NCI-H1092 treated with DMSO at 0.1 percent for 48 hours (cell line): Measurements from ENCODE around the gene IGF1R.

Experiments used
- DNase-seq: peaks from one replicate; lab custom pipeline; 2025; lab: John Stamatoyannopoulos, UW

Gene IGF1R

DNA sequence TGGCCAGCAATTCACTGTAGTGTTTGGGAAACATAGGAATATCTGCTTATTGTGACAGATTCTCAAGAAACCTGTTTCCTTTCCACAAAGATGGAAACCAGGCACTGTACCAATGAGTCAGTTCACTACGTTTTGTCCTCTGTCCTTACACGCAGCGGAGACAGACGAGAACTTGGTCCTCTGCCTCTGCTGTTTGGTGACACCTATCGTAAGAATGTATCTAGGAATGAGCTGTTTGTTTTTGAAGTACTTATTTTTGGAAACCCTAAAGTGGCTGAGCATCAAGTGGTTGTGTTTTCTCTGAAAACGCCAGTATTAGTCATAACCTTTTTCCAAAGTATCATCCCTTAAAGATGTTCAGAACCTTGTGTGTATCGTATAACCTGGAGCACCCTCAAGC, 266.3 kb downstream of the IGF1R start:
- no peak for DNase-seq

DNA sequence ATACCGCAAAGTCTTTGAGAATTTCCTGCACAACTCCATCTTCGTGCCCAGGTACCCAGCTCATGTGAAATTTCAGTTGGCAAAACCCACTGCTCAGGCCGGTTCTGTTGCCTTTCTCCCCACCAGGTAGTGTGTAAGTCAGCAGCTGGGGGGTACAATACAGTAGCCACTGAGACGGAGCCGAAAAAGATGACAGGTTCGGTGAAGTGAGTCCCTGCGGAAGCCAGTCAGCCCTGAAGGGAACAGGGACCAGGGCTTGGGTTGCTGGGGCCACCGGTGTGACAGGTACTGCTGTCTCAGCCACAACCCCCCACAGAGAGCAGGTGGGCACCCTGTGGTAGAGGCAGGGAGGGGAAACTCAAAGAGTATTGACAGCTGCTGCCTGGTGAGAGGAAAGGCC, 268.5 kb downstream of the IGF1R start:
- no peak for DNase-seq

GRCh38 chr15:98917417-98917816, 269.1 kb downstream of the IGF1R start:
- no peak for DNase-seq

- no peak for DNase-seq
Measured at GRCh38 chr15:98920091-98920880, 271.9 kb downstream of the IGF1R start.

DNA sequence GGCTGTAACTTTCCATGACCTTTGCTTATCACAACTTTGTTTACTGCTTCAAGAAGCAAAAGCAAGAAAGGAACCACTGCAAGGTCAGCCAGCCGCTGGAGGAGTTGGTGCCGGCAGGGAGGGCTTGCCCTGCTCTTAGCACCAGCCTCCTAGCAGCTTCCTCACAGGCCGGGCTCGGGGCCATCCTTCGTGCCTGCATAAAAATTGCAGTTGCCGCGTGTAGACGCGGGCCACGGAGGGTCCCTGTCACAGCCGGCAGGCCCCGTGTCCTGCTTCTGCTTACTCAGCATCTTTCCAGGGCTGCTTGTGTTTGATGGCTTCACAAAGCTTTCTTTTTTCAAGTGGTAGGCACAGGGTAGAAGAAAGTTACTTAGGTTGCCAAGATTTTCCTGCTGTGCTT, 274.8 kb downstream of the IGF1R start:
- DNase-seq: no peak

- no peak for DNase-seq
Measured at GRCh38 chr15:98923579-98923978, 275.2 kb downstream of the IGF1R start.

DNA sequence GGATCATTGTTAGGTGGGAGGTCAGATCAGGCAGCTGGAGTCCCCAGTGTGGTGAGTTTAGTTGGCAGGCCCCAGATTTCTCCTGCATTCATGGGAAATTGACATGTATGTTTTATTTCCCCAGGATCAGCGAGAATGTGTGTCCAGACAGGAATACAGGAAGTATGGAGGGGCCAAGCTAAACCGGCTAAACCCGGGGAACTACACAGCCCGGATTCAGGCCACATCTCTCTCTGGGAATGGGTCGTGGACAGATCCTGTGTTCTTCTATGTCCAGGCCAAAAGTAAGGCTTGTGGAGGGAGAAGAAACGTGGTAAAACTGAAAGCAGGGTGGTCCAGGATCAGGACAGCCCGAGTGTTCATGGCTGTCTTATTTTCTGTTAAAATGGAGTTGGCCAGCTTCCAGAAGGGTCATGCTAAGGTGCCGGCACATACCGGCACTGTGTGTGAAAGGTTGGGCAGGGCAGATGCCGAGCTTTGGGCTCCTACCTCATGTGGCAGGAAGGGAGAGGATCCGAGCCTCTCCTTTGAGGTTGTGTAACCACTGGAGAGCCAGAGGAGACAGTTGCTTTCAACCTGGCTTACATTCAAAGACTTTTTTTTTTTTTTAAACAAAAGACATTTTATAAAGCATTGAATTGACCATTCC, 276.2 kb downstream of the IGF1R start:
- DNase-seq: no peak

- no peak for DNase-seq
Measured at GRCh38 chr15:98926236-98926635, 277.9 kb downstream of the IGF1R start.

- no peak for DNase-seq
Measured at GRCh38 chr15:98927022-98927421, 278.7 kb downstream of the IGF1R start.

DNA sequence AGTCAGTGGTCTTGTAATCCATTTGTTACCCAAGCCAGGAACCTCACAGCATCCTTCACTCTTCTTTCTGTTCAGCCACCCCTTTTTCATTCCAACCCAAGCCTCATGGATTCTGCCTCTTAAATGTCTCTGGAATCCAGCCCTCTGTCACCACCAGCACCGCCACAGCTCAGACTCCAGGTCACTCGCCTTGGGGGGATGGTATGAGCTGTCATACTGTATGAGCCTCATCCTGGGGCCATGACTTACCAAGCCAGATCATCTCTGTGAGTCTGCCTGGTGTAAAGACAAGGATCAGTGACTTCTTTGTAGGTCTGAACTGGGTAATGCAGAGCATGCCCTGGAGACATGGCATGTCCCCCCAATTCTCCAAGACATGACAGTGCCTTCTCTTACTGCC, 279.7 kb downstream of the IGF1R start:
- no peak for DNase-seq

GRCh38 chr15:98930576-98930975, 282.2 kb downstream of the IGF1R start:
- no peak for DNase-seq

- no peak for DNase-seq
Measured at GRCh38 chr15:98931004-98931403, 282.7 kb downstream of the IGF1R start.

- no peak for DNase-seq
Measured at GRCh38 chr15:98933406-98933805, 285.1 kb downstream of the IGF1R start.

DNA sequence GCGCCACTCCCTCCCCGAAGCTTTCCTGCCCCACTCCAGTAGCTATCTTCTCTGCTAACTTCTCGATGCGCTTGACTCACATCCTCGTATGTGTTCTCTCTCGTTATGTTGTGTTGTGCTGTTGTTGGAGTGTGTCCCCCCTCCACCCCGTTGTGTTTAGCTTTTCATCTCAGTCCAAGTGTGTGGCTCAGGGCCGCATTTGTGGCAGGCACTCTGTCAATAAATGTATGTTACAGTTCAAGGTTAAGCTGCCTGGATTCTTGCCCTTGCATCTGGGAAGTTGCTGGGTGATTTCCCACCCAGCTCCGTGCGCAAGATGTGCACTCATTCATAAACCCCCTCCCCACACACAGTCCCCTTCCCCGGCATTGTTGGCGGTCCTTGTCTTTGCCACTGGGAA, 287.4 kb downstream of the IGF1R start:
- no peak for DNase-seq

- DNase-seq: no peak
Measured at GRCh38 chr15:98937413-98938104, 289.2 kb downstream of the IGF1R start.

DNA sequence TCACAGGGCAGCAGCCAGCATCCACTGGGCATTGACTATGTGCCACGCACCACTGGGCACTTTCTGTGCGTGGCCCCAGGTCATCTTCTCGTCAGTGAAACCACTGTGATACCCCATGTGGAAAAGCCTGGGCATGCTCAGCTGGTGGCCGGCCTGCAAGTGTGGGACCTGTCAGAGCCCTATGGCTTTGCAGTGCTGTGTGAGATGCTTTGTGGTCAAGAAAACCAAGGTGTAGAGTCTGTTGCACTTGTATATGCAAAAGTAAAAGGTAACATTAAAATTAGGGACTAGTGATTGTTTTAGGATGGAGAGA, 289.7 kb downstream of the IGF1R start:
- DNase-seq: no peak

GRCh38 chr15:98938799-98939198, 290.5 kb downstream of the IGF1R start:
- no peak for DNase-seq

DNA sequence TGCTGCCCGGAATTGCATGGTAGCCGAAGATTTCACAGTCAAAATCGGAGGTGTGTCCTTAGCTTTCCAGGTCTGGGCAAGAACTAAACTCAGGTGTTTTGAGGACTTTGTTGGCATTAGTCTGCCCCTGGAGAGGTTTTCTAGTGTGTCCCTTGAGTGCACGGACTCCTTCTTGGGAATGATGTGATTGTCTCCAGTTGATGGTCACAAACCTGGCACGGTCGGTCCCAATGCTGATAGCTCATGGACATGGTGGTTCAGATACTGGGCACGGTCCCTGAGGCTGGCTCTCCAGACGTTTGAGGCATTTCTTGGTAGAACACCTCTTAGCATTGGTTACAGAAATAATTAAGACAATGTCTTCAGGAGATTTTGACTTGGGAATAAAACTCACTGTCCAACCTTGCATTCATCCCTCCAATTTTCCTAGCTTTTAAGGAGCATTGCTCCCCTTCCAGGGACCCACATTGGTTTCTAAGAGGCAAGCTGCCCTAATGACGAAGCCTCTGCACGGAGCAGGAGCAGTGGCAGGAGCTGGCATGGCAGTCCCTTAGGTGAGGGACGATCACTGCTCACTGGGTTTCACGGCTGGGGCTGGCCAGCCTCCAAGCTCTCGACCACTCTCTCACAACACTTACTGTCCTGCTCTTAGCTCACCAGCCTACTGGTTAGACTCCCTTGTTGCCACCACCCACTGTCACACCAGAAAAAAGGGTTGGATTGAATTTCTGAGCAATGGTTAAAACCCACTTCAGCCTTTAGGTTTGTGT, 291.2 kb downstream of the IGF1R start:
- DNase-seq: peak; percentile 19

DNA sequence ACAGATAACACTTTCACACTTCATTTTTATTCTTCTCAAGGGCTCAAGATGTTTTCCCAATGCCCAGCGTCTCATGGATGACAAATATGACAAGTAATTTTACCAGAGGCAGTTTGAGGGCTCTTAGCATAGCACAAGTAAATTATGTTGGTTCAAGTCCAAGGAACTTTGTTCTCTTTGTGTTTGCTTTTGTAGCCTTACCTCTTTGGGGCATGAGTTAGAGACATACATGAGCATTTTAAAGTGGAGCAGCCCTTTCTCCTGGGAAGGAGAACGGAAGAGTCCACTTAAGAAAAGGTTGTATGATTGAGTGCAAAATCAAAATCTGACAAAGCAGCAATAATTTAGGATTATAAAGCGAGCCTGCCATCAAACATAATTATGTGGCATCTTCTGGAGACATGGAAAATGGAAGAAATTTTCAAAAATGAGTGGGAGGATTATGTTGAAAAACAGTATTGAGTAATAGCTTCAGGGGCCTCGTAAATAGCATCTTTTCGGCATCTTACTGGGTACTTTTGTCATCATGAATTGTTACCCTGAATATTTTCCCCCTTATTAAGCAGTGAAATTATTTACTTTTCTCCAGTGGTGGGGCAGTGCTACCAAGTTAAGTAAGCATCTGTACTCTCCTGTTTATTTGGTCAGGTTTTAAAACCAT, 293.4 kb downstream of the IGF1R start:
- DNase-seq: no peak

GRCh38 chr15:98942431-98942830, 294.1 kb downstream of the IGF1R start:
- DNase-seq: no peak

DNA sequence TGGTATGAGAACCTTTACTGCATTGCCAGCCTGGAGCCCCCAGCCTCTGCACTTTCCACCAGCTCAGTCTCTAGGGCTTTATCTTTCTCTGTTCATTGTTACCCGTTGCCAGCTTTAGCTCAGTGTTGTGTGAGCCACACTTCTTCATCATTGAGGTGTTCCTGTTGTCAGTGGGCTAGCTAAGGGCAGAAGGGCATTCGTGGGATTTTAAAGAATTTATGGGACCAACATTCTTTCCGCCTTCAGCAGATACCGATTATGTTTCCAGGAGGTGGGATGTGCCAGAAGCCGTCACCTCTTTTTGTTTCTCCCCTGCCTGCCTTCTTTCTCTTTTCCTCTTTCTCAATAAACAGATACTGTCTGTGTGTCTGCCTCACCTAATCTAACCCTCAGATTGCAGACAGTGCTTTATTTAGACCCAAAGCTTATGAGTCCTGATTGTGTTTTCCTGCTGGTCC, 294.7 kb downstream of the IGF1R start:
- no peak for DNase-seq

DNA sequence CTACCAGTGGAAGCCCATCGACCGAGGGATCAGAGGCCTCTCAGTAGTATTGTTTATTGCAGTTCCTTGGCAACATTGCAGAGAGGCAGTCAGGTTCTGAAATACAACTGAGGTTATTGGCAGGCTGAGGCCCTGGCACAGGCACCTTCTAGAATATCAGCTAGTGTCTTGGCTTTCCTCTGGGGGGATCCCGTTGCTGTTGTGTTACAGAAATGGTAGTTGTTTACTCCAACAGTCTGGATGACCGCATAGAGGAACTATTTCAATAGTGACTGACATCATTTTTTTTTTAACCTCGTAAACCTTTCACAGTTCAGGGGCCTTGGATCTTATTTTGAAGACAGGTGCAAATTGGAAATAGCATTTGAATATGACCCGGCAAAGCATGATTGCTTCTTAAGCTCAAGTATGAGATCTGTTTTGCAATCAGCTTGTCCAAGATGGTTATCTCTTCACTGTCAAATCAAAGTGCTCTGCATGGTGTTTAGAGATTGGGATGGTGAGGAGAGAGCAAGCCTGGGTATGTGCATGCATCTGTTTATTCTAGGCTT, 295.3 kb downstream of the IGF1R start:
- peak; percentile 3 for DNase-seq
